Measurements from ENCODE around the gene SUSD2. TPM values are rescaled to one million over a fixed set of nuclear protein-coding genes. Genes with fewer than 3 reads are reported as not detected.

SUSD2 gene
- total RNA-seq, 1 experiment from 2014 or later: 0.05 TPM

DNA sequence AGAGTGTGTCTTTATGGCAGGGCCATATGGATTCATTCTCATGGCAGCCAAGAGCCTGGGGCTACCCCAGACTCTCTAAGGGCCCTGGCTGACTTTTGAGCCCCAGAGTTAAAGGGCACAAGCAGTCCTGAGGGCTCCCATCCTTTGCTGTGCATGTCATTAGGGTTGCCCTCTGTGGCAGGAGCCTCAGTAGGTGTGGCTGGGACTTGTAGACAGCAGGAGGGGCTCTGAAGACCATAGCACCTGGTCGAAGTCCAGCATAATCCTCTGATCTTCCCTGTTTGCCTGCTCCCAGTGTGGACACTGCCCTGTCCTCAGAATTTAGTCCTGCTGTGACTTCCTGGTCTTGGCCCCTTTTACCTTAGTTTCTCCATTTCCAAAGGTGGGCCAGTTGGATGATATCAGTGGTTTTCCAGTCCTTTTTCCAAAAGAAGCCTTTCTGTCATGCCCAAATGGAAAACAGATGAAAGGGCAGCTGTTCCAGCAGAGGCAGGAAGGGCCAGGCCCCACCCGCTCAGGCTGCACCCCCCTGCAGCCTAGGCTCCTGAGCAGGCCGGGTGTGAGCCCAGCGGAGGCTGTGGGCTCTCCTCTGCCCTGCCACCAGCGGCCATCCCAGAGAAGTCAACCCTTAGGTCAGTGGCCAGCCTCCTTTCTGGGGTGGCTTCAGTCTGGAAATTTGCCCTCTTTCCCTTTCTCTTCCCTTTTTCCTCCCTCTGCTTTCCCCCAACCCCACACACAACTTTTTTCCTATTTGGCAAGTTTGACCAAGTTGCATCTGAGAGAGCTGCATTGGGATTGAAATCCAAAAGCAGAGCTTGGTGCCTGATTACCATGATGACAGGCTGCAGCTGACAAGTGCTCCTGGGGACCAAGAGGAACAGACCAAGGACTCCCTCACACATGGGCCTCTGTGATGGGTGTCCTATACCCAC, 32.8 kb upstream of the SUSD2 start:
- DNase-seq (ENCODE audit: low read depth, low spot score): no peak
- in situ Hi-C loops (cut with HindIII; ENCODE audit: low pct_unique_long_range_greater_than_20kb, low sequenced_read_pairs): no loop called here

GRCh38 chr22:24149198-24149590, 32.1 kb upstream of the SUSD2 start:
- in situ Hi-C loops (cut with HindIII; ENCODE audit: low pct_unique_long_range_greater_than_20kb, low sequenced_read_pairs): no loop called here

DNA sequence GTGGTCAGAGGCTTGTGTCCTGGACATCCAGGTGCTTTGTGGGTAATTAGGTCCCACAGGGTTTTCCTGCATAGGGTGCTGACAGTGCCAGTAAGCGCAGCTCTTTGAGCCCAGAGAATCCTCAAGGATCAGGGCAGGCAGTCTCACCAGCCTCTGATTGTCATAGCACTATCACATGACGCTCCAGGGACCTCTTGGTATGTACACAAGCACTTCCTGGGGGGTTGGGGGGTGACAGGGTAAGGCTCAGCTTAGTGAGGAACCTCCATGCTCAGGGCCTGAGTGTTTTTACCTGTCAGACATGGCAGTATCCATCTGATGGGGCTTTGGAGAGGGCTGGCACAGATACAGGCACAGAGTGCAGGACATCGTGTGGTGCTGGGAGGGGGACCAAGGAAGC, 27.9 kb upstream of the SUSD2 start:
- in situ Hi-C loops (cut with HindIII; ENCODE audit: low pct_unique_long_range_greater_than_20kb, low sequenced_read_pairs): no loop called here
- peak; percentile 25 for DNase-seq (ENCODE audit: low read depth, low spot score)

More at GRCh38 chr22:24149198-24149590, 32.1 kb upstream of the SUSD2 start:
- DNase-seq (ENCODE audit: low read depth, low spot score): peak; percentile 71

DNA sequence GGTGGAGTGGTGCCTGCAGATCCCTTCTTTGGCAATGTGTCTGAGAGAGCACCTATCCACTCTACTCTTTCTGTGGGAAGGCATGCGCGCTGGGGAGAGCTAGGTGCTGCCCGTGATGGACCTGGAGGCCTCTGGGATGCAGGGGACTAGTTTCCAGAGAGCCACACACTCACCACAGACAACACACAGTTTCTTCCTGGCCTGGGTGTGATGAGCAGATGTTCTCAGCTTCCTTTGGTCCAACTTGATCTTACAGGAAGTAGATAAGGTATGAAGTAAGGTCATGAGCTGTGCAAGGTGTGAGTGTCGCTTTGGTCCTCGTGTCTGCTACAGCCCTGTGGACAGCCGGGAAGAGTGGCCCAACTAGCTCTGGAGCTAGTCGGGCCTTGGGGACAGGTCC, 27.3 kb upstream of the SUSD2 start:
- in situ Hi-C loops (cut with HindIII; ENCODE audit: low pct_unique_long_range_greater_than_20kb, low sequenced_read_pairs): no loop called here

DNA sequence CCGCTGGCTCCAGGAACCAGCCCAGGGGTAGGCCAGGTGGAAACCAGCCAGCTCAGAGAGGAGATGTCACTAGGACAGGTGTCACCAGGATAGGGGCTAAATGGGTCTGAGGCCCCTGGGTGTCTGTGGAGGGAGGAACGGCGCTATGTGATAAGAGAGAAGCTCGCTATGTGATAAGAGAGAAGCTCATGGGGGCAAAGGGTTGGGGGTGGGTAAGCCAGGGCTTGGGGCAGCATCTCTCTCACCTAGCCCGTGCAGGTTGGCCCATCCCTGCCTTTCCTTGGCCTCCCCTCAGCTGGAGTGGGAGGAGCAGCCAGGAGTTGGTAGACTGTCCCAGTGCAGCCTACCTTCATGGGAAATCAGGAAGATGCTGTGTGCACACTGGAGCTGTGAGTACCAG, 26.5 kb upstream of the SUSD2 start:
- DNase-seq (ENCODE audit: low read depth, low spot score): no peak
- in situ Hi-C loops (cut with HindIII; ENCODE audit: low pct_unique_long_range_greater_than_20kb, low sequenced_read_pairs): no loop called here

More for the DNA sequence above, 27.3 kb upstream of the SUSD2 start:
- DNase-seq (ENCODE audit: low read depth, low spot score): no peak

GRCh38 chr22:24155627-24156140, 25.6 kb upstream of the SUSD2 start:
- peak; percentile 47 for DNase-seq (ENCODE audit: low read depth, low spot score)
- in situ Hi-C loops (cut with HindIII; ENCODE audit: low pct_unique_long_range_greater_than_20kb, low sequenced_read_pairs): no loop called here

DNA sequence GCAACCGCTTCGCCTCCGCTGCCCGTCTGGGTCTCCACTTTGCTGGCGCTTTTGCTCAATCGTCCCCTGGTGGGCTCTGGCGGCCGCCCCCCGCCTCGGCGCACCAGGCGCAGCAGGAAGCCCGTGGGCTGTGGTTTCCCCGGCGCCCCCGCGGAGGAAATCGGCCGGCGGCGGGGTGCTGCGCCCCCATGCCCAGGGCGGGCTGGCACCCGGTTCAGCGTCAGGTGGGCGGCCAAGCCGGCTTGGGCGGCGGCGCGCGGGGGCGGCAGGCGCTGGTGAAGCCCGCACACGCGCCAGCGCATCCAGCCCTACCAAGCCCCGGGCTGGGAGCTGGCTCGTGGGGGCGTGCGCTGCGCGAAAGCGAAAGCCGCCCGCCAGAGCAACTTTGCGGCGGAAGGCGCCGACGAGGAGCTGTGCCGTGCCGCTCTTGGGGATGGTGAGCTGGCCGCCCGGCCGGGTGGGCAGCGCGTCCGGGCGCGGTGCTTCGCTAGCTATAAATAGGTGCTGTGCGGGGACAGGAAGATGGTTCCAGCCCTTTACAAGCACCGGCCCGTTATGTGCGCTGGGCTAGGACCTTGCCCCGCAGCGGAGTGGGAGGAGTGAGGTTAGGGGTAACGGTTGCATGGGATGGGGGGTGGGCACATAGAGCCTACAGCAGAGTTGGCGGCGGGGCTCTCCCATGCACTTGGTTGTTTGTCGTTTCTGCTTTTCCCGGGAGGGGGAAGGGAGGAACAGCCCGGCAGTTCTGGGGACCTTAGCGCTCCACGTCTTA, 25.0 kb upstream of the SUSD2 start:
- no peak for DNase-seq (ENCODE audit: low read depth, low spot score)
- in situ Hi-C loops (cut with HindIII; ENCODE audit: low pct_unique_long_range_greater_than_20kb, low sequenced_read_pairs): no loop called here

- in situ Hi-C loops (cut with HindIII; ENCODE audit: low pct_unique_long_range_greater_than_20kb, low sequenced_read_pairs): no loop called here
- DNase-seq (ENCODE audit: low read depth, low spot score): peak; percentile 86
Measured at GRCh38 chr22:24156913-24157821, 24.1 kb upstream of the SUSD2 start.

DNA sequence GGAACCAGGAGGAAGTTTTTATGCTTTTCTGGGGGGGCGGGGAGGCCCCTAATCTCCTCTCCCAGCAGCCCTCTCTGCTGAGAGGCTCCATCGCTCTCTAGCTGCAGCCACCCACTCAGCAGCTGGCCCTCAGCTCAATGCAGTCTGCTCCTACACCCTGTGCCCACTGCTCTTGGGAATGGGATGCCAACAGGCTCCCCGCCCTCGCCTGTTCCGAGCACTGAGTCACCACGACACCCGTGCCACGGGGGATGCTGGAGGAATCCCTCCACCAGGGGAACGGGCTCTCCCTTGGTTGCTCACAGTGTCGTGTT, 23.5 kb upstream of the SUSD2 start:
- in situ Hi-C loops (cut with HindIII; ENCODE audit: low pct_unique_long_range_greater_than_20kb, low sequenced_read_pairs): no loop called here
- DNase-seq (ENCODE audit: low read depth, low spot score): no peak

DNA sequence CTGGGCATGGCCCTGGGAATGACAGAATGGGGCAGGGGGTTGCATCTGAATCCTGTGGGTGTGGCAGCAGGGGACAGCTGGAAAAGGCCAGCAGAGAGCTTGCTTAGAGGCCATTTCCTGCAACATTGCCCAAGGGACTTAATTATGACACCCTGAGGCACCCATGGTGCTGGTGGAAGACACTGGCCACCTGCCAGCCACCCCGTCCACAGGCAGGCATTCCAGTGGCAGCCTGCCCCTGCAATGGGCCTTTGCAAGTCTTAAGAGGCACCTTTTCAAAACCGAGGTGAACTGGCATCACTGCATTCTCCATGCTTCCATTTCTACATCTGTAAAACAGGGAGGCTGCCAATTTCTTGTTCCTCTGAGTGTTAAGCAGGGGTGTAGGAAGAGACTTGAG, 21.6 kb upstream of the SUSD2 start:
- DNase-seq (ENCODE audit: low read depth, low spot score): no peak
- in situ Hi-C loops (cut with HindIII; ENCODE audit: low pct_unique_long_range_greater_than_20kb, low sequenced_read_pairs): no loop called here

DNA sequence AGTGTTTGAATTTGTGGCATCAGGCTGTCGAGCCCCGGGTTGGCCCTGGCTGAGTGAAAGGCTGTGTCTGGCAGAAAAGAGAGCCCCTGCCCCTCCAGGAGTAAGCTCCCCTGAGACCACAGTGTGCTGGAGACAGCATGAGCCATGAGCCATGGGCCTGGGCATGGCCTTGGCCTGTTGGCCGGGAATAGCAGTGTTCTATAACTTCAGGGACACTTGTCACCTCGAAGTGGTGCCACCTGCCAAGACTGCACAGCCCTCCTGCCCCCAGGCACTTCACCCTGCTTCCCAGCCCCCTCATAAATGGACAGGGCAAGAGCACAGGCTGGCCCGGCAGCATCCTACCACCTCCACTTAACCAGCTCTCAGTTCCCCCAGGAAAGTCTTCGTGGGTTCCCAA, 20.7 kb upstream of the SUSD2 start:
- in situ Hi-C loops (cut with HindIII; ENCODE audit: low pct_unique_long_range_greater_than_20kb, low sequenced_read_pairs): no loop called here
- DNase-seq (ENCODE audit: low read depth, low spot score): no peak

DNA sequence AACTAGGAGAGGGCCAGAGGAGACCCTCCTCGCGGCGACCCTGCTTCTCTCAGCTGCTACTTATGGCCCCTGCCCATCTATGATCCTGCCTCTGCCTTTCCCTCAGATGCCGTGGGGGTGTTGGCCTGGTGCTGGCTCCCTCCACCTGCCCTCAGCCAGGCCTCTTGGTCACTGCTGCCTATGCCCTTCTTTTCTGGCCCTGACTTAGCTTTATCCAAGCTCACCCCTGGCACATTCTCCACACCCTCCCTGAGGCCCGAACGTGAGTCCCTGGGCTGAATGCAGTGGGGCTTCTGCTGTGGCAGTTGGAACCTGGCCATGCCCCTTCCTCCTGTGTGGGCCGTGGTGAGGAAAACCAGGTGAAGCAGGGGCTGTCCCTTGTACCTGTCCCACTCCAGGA, 19.8 kb upstream of the SUSD2 start:
- DNase-seq (ENCODE audit: low read depth, low spot score): no peak
- in situ Hi-C loops (cut with HindIII; ENCODE audit: low pct_unique_long_range_greater_than_20kb, low sequenced_read_pairs): no loop called here

GRCh38 chr22:24161909-24162308, 19.4 kb upstream of the SUSD2 start:
- in situ Hi-C loops (cut with HindIII; ENCODE audit: low pct_unique_long_range_greater_than_20kb, low sequenced_read_pairs): no loop called here
- DNase-seq (ENCODE audit: low read depth, low spot score): no peak

DNA sequence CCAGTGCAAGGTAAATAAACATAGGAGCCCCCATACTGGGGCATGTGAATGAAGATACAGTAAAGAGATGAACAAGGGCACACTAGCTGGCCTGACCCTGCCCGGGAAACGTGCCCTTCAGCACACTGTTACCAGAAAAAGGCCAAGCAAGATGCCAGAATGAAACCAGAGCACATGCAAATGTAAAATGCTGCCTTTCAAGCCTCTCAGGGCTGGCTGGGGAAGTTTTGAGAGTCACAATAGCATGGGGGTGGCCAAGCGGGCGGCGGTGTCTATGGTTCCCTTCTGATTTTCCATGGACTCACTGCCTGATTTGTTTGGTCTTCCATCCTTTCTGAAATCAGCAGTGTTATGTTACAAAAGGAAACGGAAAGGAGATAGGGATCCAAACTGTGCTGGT, 18.9 kb upstream of the SUSD2 start:
- in situ Hi-C loops (cut with HindIII; ENCODE audit: low pct_unique_long_range_greater_than_20kb, low sequenced_read_pairs): no loop called here
- DNase-seq (ENCODE audit: low read depth, low spot score): no peak

- in situ Hi-C loops (cut with HindIII; ENCODE audit: low pct_unique_long_range_greater_than_20kb, low sequenced_read_pairs): no loop called here
Measured at GRCh38 chr22:24164243-24164642, 17.0 kb upstream of the SUSD2 start.

GRCh38 chr22:24164940-24165339, 16.3 kb upstream of the SUSD2 start:
- DNase-seq (ENCODE audit: low read depth, low spot score): no peak
- in situ Hi-C loops (cut with HindIII; ENCODE audit: low pct_unique_long_range_greater_than_20kb, low sequenced_read_pairs): no loop called here

More at GRCh38 chr22:24164243-24164642, 17.0 kb upstream of the SUSD2 start:
- no peak for DNase-seq (ENCODE audit: low read depth, low spot score)

DNA sequence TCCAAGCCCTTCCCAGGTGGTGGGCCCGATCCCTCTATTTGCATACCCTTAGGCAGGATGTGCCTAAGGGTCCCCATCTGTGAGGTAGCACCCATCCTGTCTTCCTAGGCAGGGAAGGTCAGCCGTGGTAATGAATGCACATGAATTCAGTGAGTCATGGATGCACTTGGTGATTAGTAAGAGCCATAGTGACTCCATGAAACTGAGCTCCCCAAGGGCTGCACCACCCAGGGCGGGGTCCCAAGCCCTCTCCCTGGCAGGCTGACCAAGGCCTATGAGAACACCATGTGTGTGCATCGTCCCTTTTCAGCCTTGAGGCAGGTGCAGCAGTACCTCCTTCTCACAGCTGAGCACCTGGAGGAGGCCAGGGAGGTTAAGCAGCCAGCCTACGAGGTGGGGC, 15.6 kb upstream of the SUSD2 start:
- in situ Hi-C loops (cut with HindIII; ENCODE audit: low pct_unique_long_range_greater_than_20kb, low sequenced_read_pairs): no loop called here
- DNase-seq (ENCODE audit: low read depth, low spot score): no peak

DNA sequence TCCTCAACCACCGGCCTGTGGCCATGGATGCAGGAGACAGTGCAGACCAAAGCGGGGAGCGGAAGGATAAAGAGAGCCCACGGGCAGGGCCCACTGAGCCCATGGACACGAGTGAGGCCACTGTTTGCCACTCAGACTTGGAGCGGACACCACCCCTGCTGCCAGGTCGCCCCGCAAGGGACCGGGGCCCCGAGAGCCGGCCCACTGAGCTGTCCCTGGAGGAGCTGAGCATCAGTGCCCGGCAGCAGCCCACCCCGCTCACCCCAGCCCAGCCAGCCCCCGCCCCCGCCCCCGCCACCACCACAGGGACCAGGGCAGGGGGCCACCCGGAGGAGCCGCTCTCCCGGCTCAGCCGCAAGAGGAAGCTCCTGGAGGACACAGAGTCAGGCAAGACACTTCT, 14.5 kb upstream of the SUSD2 start:
- DNase-seq (ENCODE audit: low read depth, low spot score): no peak
- in situ Hi-C loops (cut with HindIII; ENCODE audit: low pct_unique_long_range_greater_than_20kb, low sequenced_read_pairs): no loop called here

Measured in SK-MEL-5 (cell line).